ENCODE data around the gene TRAF1.

The TRAF1 gene

DNA sequence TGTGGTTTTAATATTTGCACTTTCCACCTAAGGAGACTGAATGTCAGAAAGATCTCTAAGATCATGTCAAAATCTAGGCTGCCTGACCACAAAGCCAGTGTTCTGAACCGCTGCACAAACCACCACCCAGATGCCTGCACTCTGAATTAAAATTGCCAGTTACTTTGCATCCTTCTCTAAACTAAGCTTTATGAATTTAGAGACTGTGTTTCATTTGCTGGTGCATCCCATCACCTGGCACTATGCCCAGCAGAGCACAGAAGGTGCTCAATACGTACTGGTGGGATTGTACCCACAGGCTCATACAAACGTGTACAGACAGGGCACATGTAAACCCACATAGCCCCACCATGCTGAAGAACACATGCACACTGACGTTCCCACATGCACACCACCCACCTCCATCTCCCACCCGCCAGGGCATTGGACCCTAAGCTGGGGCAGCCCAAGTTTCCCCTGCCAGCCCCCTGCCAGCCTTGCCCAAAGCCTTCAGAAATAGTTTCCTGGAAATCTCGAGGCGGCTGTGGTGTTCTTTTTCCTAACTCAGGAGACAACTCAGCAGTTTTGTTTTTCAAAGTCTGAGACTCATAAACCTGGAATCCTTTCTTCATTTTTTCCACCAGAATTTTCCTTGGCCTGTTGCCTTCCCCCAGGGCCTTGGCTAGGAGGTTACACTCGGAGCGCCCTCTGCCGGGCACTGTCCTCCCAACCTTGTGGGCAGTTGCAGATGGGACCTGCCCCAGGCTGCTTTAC is 9.6 kb upstream of the TRAF1 start:
- Histone ChIP-seq H3K4me1 (ENCODE audit: control extremely low read depth in 1 of 4, control insufficient read depth in 4 of 4, insufficient read depth in 4 of 4, low read length in 3 of 4) (peaks cover 32 to 60% (median 54%) of the 10 kb centered on the region in 4 experiments), H3K27ac (ENCODE audit: insufficient read depth in 1 of 2, low read depth in 1 of 2, low read length in 2 of 2, poor library complexity in 1 of 2, severe bottlenecking in 2 of 2) (peak overlapping the region in 1 of 2 experiments; percentile 33), H3K9me3 (ENCODE audit: control extremely low read depth in 1 of 5, control insufficient read depth in 4 of 5, insufficient read depth in 2 of 5, low read depth in 1 of 5, low read length in 4 of 5) (no peaks in the 10 kb centered on the region), H3K36me3 (ENCODE audit: control insufficient read depth in 4 of 4, insufficient read depth in 4 of 4, low read length in 3 of 4) (no peaks in the 10 kb centered on the region), H3K27me3 (replicated peaks in 2 of 5; ENCODE audit: control insufficient read depth in 4 of 5, insufficient read depth in 5 of 5, low read length in 4 of 5) (no peaks in the 10 kb centered on the region), H3K4me3 (ENCODE audit: control insufficient read depth in 1 of 7, extremely low read depth in 1 of 7, insufficient read depth in 4 of 7, low read depth in 2 of 7, low read length in 6 of 7) (peak overlapping the region in 2 of 7 experiments; percentile 26 to 45)
- POLR2A ChIA-PET: interaction anchor here (1.1 to 1.3 kb wide), 3 partner anchors 31 to 67 kb away, joined by 3 to 4 read pairs (median 3); no protein-coding TSS in a partner anchor
- DNase-seq: peak; percentile 81 to 83 (median 82)
- 8% methylated on average over 7 of the region's 10 CpGs for WGBS (ENCODE audit: insufficient coverage)
- CTCF ChIA-PET: interaction anchor here (1.0 to 4.0 kb wide), 14 partner anchors 9 to 179 kb away, joined by 3 to 24 read pairs (median 5); partner anchors contain the start of gene TRAF1

DNA sequence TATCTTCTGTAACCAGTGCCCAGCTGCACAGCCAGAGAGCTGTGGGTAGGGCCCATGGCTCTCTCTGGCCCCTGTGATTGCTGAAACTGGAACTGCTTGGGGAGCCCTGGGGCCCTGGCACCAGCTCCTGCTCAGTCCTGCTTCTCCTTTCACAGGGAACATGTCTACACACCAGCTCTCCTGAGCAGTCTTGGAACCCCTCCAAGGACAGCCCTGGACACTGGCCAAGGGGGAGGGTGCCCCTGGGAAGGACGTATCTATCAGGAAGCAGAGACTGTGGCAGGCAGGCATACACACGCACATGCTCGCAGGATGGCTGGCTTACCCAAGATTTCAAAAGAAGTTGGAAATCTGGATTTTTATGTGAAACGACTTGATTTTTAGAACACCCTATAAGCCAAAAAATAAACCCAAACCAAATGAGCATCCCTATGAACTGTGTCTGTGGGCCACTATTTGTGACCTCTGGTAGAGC is 8.8 kb upstream of the TRAF1 start:
- H3K9me3 ChIP-seq (ENCODE audit: control extremely low read depth in 1 of 5, control insufficient read depth in 4 of 5, insufficient read depth in 2 of 5, low read depth in 1 of 5, low read length in 4 of 5): no peaks in the 10 kb centered on the region
- peaks cover 33 to 65% (median 59%) of the 10 kb centered on the region in 4 experiments for H3K4me1 ChIP-seq (ENCODE audit: control extremely low read depth in 1 of 4, control insufficient read depth in 4 of 4, insufficient read depth in 4 of 4, low read length in 3 of 4)
- peak overlapping the region; percentile 17 to 33 for H3K27ac ChIP-seq (ENCODE audit: insufficient read depth in 1 of 2, low read depth in 1 of 2, low read length in 2 of 2, poor library complexity in 1 of 2, severe bottlenecking in 2 of 2)
- H3K4me3 ChIP-seq (ENCODE audit: control insufficient read depth in 1 of 7, extremely low read depth in 1 of 7, insufficient read depth in 4 of 7, low read depth in 2 of 7, low read length in 6 of 7): peak overlapping the region in 2 of 7 experiments; percentile 25 to 45
- H3K27me3 ChIP-seq (replicated peaks in 2 of 5; ENCODE audit: control insufficient read depth in 4 of 5, insufficient read depth in 5 of 5, low read length in 4 of 5): no peaks in the 10 kb centered on the region
- DNase-seq: peak; percentile 93 to 97 (median 97)
- H3K36me3 ChIP-seq (ENCODE audit: control insufficient read depth in 4 of 4, insufficient read depth in 4 of 4, low read length in 3 of 4): no peaks in the 10 kb centered on the region
- ChIA-PET POLR2A (interaction anchor here (0.9 to 1.3 kb wide), 4 partner anchors 31 to 66 kb away, joined by 3 to 4 read pairs (median 3); no protein-coding TSS in a partner anchor), CTCF (interaction anchor here (0.6 to 3.0 kb wide), 11 partner anchors 9 to 180 kb away, joined by 3 to 14 read pairs (median 5); partner anchors contain the start of gene TRAF1)
- 9% methylated on average over 3 of the region's 4 CpGs for WGBS (ENCODE audit: insufficient coverage)

DNA sequence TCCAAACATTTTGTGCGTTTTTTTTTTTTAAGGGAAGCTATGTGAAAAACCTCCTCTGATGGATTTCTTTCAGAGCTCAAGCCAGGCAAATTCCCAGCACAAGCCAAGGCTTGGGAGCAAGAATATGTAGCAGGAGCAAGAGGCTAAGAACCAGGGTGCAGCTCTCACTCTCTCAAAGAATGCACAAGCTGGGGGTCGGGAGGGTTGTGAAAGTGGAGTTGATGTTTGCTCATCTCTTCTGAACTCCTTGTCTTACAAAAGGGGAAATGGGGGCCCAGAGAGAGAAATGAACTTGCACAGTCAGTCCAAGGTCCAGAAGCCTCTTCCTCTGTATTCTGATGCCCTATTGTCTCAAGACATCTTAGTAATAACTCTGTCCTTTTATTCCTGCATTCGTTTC is 7.7 kb upstream of the TRAF1 start:
- CTCF ChIA-PET: interaction anchor here (0.7 to 2.5 kb wide), 6 partner anchors 8 to 65 kb away, joined by 3 to 14 read pairs (median 3); no protein-coding TSS in a partner anchor
- no peak overlapping the region for H3K4me3 ChIP-seq (ENCODE audit: control insufficient read depth in 1 of 7, extremely low read depth in 1 of 7, insufficient read depth in 4 of 7, low read depth in 2 of 7, low read length in 6 of 7)
- peak in 2 of 3 donors; percentile 54 to 63 for DNase-seq
- H3K27ac ChIP-seq (ENCODE audit: insufficient read depth in 1 of 2, low read depth in 1 of 2, low read length in 2 of 2, poor library complexity in 1 of 2, severe bottlenecking in 2 of 2): no peak overlapping the region
- POLR2A ChIA-PET: interaction anchor here (0.7 kb wide), 1 partner anchor 41 kb away, joined by 3 read pairs; no protein-coding TSS in a partner anchor
- no peaks in the 10 kb centered on the region for H3K36me3 ChIP-seq (ENCODE audit: control insufficient read depth in 4 of 4, insufficient read depth in 4 of 4, low read length in 3 of 4)
- 58% methylated on average over 2 of the region's 3 CpGs for WGBS (ENCODE audit: insufficient coverage)
- no peaks in the 10 kb centered on the region for H3K27me3 ChIP-seq (replicated peaks in 2 of 5; ENCODE audit: control insufficient read depth in 4 of 5, insufficient read depth in 5 of 5, low read length in 4 of 5)
- no peaks in the 10 kb centered on the region for H3K9me3 ChIP-seq (ENCODE audit: control extremely low read depth in 1 of 5, control insufficient read depth in 4 of 5, insufficient read depth in 2 of 5, low read depth in 1 of 5, low read length in 4 of 5)
- H3K4me1 ChIP-seq (ENCODE audit: control extremely low read depth in 1 of 4, control insufficient read depth in 4 of 4, insufficient read depth in 4 of 4, low read length in 3 of 4): peaks cover 38 to 75% (median 65%) of the 10 kb centered on the region in 4 experiments

DNA sequence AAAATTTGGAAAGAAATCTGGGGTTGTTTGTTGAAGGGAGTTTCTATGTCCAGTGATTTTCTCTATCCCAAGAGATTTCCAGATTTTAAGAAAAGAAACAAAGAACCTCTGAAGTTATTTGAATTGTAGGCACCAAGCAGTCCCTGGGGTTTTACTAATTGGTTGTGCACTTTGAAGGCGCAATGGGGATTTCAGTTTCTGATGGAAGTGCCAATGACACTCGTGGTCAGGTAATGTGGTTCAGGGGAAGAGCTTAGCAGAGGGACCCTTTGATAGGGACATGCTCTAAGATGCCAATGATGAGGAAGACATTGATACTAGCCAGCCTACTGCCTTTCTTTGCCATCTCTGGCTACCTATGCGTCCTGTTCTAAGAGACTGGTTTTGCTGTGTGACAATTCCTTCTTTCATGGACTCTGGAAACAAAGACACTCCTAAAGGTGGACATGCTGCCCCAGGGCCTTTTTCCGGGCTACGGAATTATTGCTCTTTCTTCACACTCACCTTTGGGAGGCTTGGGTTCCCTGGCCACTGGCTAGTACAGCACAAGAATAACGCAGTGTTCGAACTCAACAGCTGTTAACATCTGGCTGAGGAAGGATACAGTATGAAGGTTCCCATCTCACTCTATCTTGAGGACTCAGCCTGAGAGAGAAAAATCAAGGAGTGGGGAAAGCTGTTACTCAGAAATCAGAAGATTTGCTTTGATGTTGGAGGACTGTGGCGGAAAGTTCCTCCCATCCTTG is 6.9 kb upstream of the TRAF1 start:
- ChIA-PET POLR2A (interaction anchor here (0.7 kb wide), 1 partner anchor 41 kb away, joined by 3 read pairs; no protein-coding TSS in a partner anchor), CTCF (interaction anchor here (0.7 to 2.5 kb wide), 6 partner anchors 9 to 64 kb away, joined by 3 to 14 read pairs (median 3); no protein-coding TSS in a partner anchor)
- Histone ChIP-seq H3K36me3 (ENCODE audit: control insufficient read depth in 4 of 4, insufficient read depth in 4 of 4, low read length in 3 of 4) (no peaks in the 10 kb centered on the region), H3K4me1 (ENCODE audit: control extremely low read depth in 1 of 4, control insufficient read depth in 4 of 4, insufficient read depth in 4 of 4, low read length in 3 of 4) (peaks cover 38 to 82% (median 71%) of the 10 kb centered on the region in 4 experiments), H3K4me3 (ENCODE audit: control insufficient read depth in 1 of 7, extremely low read depth in 1 of 7, insufficient read depth in 4 of 7, low read depth in 2 of 7, low read length in 6 of 7) (no peak overlapping the region), H3K9me3 (ENCODE audit: control extremely low read depth in 1 of 5, control insufficient read depth in 4 of 5, insufficient read depth in 2 of 5, low read depth in 1 of 5, low read length in 4 of 5) (no peaks in the 10 kb centered on the region), H3K27me3 (replicated peaks in 2 of 5; ENCODE audit: control insufficient read depth in 4 of 5, insufficient read depth in 5 of 5, low read length in 4 of 5) (no peaks in the 10 kb centered on the region), H3K27ac (ENCODE audit: insufficient read depth in 1 of 2, low read depth in 1 of 2, low read length in 2 of 2, poor library complexity in 1 of 2, severe bottlenecking in 2 of 2) (no peak overlapping the region)
- DNase-seq: no peak
- WGBS (ENCODE audit: insufficient coverage): 88% methylated on average over 7 of the region's 8 CpGs

DNA sequence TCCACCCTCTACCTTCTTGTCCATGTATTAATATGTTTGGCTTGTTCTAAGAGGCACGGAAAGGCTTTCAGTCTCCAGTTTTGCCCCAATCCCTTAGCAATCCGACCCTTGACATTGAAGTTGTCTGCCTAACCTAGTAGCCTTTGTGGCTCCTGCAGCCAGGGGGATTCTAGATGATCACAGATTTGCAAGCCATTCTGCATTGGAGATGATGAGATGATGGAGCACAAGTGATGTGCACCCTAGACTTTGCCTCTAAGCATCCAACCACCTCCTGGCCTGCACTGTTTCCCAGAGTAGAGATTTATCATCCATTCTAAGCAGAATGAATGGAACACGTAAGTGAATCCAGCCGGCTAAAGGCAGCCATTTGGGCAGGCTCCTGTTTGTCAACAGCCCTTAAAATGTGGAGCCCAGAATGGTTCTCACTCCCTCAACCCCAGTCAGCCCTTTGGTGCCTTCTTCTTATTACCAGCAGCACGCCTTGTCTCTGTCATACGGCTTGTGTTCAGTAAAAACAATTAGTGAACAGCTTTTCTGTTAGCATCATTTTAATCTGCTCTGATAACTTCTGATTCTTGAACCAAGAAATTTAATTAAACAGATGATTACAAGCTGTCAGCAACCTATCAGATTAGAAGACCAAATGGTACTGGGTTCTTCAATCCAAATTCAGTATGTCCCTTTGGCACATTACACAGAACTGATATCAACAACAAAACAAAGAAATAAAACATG is 5.7 kb upstream of the TRAF1 start:
- 73% methylated on average over 5 of the region's 6 CpGs for WGBS (ENCODE audit: insufficient coverage)
- POLR2A ChIA-PET: interaction anchor here (0.6 to 1.4 kb wide), 2 partner anchors 63 to 269 kb away, joined by 3 to 4 read pairs; no protein-coding TSS in a partner anchor
- Histone ChIP-seq H3K4me3 (ENCODE audit: control insufficient read depth in 1 of 7, extremely low read depth in 1 of 7, insufficient read depth in 4 of 7, low read depth in 2 of 7, low read length in 6 of 7) (peak overlapping the region in 3 of 7 experiments; percentile 27 to 53 (median 50)), H3K36me3 (ENCODE audit: control insufficient read depth in 4 of 4, insufficient read depth in 4 of 4, low read length in 3 of 4) (no peaks in the 10 kb centered on the region), H3K27me3 (replicated peaks in 2 of 5; ENCODE audit: control insufficient read depth in 4 of 5, insufficient read depth in 5 of 5, low read length in 4 of 5) (no peaks in the 10 kb centered on the region), H3K9me3 (ENCODE audit: control extremely low read depth in 1 of 5, control insufficient read depth in 4 of 5, insufficient read depth in 2 of 5, low read depth in 1 of 5, low read length in 4 of 5) (no peaks in the 10 kb centered on the region), H3K4me1 (ENCODE audit: control extremely low read depth in 1 of 4, control insufficient read depth in 4 of 4, insufficient read depth in 4 of 4, low read length in 3 of 4) (peaks cover 38 to 89% (median 78%) of the 10 kb centered on the region in 4 experiments), H3K27ac (ENCODE audit: insufficient read depth in 1 of 2, low read depth in 1 of 2, low read length in 2 of 2, poor library complexity in 1 of 2, severe bottlenecking in 2 of 2) (peak overlapping the region; percentile 77 to 85)
- no peak for DNase-seq
- CTCF ChIA-PET: interaction anchor here (1.1 to 1.7 kb wide), 6 partner anchors 19 to 62 kb away, joined by 3 to 8 read pairs (median 4); no protein-coding TSS in a partner anchor
